Measurements from ENCODE around the gene NANOGP8.

DNA sequence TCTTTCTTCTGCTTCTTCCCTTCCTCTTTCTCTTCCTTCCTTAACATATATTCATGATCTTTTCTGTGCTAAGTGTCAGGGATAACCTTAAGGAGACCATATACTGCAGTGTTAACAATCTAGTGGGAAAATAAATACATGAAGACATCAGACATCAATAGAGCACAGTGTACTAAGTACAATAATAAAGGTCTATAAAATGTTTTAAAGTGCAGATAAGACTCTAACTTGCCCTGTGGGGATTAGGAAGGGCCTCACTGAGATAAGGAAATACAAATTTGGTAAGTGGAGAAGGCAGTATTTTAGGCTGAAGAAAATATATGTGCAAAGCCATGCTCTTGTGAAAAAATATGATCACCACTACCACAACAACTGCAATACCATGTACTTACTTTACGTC, 49.2 kb upstream of the NANOGP8 start:
- TF ChIP-seq, protein P1, sequence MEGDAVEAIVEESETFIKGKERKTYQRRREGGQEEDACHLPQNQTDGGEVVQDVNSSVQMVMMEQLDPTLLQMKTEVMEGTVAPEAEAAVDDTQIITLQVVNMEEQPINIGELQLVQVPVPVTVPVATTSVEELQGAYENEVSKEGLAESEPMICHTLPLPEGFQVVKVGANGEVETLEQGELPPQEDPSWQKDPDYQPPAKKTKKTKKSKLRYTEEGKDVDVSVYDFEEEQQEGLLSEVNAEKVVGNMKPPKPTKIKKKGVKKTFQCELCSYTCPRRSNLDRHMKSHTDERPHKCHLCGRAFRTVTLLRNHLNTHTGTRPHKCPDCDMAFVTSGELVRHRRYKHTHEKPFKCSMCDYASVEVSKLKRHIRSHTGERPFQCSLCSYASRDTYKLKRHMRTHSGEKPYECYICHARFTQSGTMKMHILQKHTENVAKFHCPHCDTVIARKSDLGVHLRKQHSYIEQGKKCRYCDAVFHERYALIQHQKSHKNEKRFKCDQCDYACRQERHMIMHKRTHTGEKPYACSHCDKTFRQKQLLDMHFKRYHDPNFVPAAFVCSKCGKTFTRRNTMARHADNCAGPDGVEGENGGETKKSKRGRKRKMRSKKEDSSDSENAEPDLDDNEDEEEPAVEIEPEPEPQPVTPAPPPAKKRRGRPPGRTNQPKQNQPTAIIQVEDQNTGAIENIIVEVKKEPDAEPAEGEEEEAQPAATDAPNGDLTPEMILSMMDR (optimal IDR thresholded peaks at IDR 0.05 in 1 of 3, IDR thresholded peaks at IDR 0.05 in 1 of 3, conservative IDR thresholded peaks at IDR 0.05 in 1 of 3; ENCODE audit: extremely low read depth in 1 of 3, insufficient read depth in 2 of 3, low read length in 3 of 3): no peak
- no peak for TF ChIP-seq EZH2 (IDR thresholded peaks at IDR 0.05; ENCODE audit: low read length)

Measured in keratinocyte (primary cell).